IMR-90 (cell line): ENCODE measurements around the gene ADD2. TPM values are rescaled to one million over a fixed set of nuclear protein-coding genes. Genes with fewer than 3 reads are reported as not detected.

ENCODE experiments used
- ATAC-seq: fragments of 200-7000 bp; cut with Tn5 transposase; 2 replicates; pipeline ENCODE4 v1.9.1; 2020; ENCODE audit warnings: low read depth, mild to moderate bottlenecking, moderate library complexity
- BruUV-seq: library from RNA; stranded (reverse); fragments of 400-500 nt; replicated peaks from 2 replicates; lab custom pipeline; 2021; lab: Mats Ljungman, UMichigan
- CTCF ChIA-PET: fragments of 300-600 bp; formaldehyde crosslinking; extraction: SDS; loops from one replicate; lab custom pipeline; 2021; ENCODE audit warnings: antibody characterized with exemption; lab: Yijun Ruan, JAX
- POLR2A ChIA-PET: fragments of 300-600 bp; sonication (Branson Sonifier 250); formaldehyde crosslinking; loops from one replicate; lab custom pipeline; 2022; ENCODE audit warnings: antibody characterized with exemption; ENCODE audit not compliant: unreplicated experiment; lab: Charles Lee
- DNase-seq: peaks from one replicate; pipeline ENCODE4 v3.0.0; 2013
- H2AFZ ChIP-seq: replicated peaks from 2 replicates; pipeline ENCODE3; 2013; ENCODE audit warnings: low read length, mild to moderate bottlenecking; ENCODE audit not compliant: poor library complexity
- H2AK5ac ChIP-seq: 2 replicates; pipeline ENCODE4 v1.6.1; 2013; ENCODE audit warnings: low read depth, low read length, inconsistent platforms
- H2AK9ac ChIP-seq: replicated peaks from 2 replicates; pipeline ENCODE3; 2013; ENCODE audit warnings: mild to moderate bottlenecking, low read depth, low read length, moderate library complexity; ENCODE audit not compliant: poor library complexity
- H2BK120ac ChIP-seq: 2 replicates; pipeline ENCODE4 v1.6.1; 2013; ENCODE audit warnings: low read depth, low read length, inconsistent platforms
- H2BK15ac ChIP-seq: 3 replicates; pipeline ENCODE4 v1.6.1; 2013; ENCODE audit warnings: low read depth, low read length, inconsistent platforms
- H2BK20ac ChIP-seq: 2 replicates; pipeline ENCODE4 v1.6.1; 2013; ENCODE audit warnings: low read depth, mild to moderate bottlenecking, inconsistent platforms, low read length, moderate library complexity
- H2BK5ac ChIP-seq: 2 replicates; pipeline ENCODE4 v1.6.1; 2013; ENCODE audit warnings: mild to moderate bottlenecking, low read depth, low read length, inconsistent platforms; ENCODE audit not compliant: poor library complexity, severe bottlenecking
- H3K14ac ChIP-seq: replicated peaks from 2 replicates; pipeline ENCODE4 v1.6.1; 2013; ENCODE audit warnings: low read depth, low read length, inconsistent platforms
- H3K18ac ChIP-seq: 2 replicates; pipeline ENCODE4 v1.6.1; 2013; ENCODE audit warnings: low read depth, low read length, control low read depth
- H3K23ac ChIP-seq: 2 replicates; pipeline ENCODE4 v1.6.1; 2013; ENCODE audit warnings: low read depth, low read length, inconsistent platforms
- H3K27ac ChIP-seq: 2 replicates; pipeline ENCODE4 v1.5.1; 2013; ENCODE audit warnings: mild to moderate bottlenecking, control low read depth, low read length; ENCODE audit not compliant: insufficient read depth
- H3K27me3 ChIP-seq: 2 replicates; pipeline ENCODE4 v1.6.1; 2013; ENCODE audit warnings: low read length; ENCODE audit not compliant: control insufficient read depth, insufficient read depth
- H3K36me3 ChIP-seq: 2 replicates; pipeline ENCODE4 v1.6.1; 2013; ENCODE audit warnings: low read length, mixed read lengths; ENCODE audit not compliant: control insufficient read depth, insufficient read depth
- H3K4ac ChIP-seq: 2 replicates; pipeline ENCODE4 v1.6.1; 2013; ENCODE audit warnings: low read depth, low read length, inconsistent platforms
- H3K4me1 ChIP-seq: 2 replicates; pipeline ENCODE4 v1.6.1; 2013; ENCODE audit warnings: low read length, mixed read lengths; ENCODE audit not compliant: control insufficient read depth, insufficient read depth
- H3K4me2 ChIP-seq: 2 replicates; pipeline ENCODE4 v1.6.1; 2013; ENCODE audit warnings: low read depth, mild to moderate bottlenecking, control low read depth, low read length, moderate library complexity
- H3K4me3 ChIP-seq: 2 replicates; pipeline ENCODE4 v1.5.1; 2013; ENCODE audit warnings: low read depth, mild to moderate bottlenecking, control low read depth, low read length, moderate library complexity; ENCODE audit not compliant: insufficient read depth
- H3K56ac ChIP-seq: 2 replicates; pipeline ENCODE4 v1.6.1; 2013; ENCODE audit warnings: low read length, inconsistent platforms; ENCODE audit not compliant: insufficient read depth; ENCODE audit errors: extremely low read depth
- H3K79me1 ChIP-seq, 2 experiments: 2 replicates each; pipeline ENCODE4 v1.6.1; 2013; ENCODE audit warnings: low read length in 2 of 2, inconsistent platforms in 1 of 2, low read depth in 1 of 2
- H3K9ac ChIP-seq: 2 replicates; pipeline ENCODE4 v1.6.1; 2013; ENCODE audit warnings: low read depth, low read length, control low read depth
- H3K9me1 ChIP-seq: 2 replicates; pipeline ENCODE4 v1.6.1; 2013; ENCODE audit warnings: low read length, inconsistent platforms; ENCODE audit not compliant: insufficient read depth
- H3K9me3 ChIP-seq: 2 replicates; pipeline ENCODE4 v1.6.1; 2013; ENCODE audit warnings: low read length; ENCODE audit not compliant: control insufficient read depth, insufficient read depth
- H4K20me1 ChIP-seq: 2 replicates; pipeline ENCODE4 v1.6.1; 2013; ENCODE audit warnings: low read length, inconsistent platforms; ENCODE audit not compliant: insufficient read depth
- H4K5ac ChIP-seq: 2 replicates; pipeline ENCODE4 v1.6.1; 2013; ENCODE audit warnings: mild to moderate bottlenecking, low read depth, low read length, control low read depth
- H4K8ac ChIP-seq, 2 experiments: 2 replicates each; pipeline ENCODE4 v1.6.1; 2013; ENCODE audit warnings: low read depth in 2 of 2, low read length in 2 of 2, control low read depth in 1 of 2, inconsistent platforms in 1 of 2
- H4K91ac ChIP-seq: 2 replicates; pipeline ENCODE4 v1.6.1; 2013; ENCODE audit warnings: low read depth, low read length, inconsistent platforms; ENCODE audit not compliant: insufficient read depth
- CEBPB ChIP-seq: IDR thresholded peaks from 2 replicates; pipeline ENCODE4 v1.6.1; 2012; ENCODE audit warnings: low read depth, low read length, improper control_type of control experiment
- CHD1 ChIP-seq: IDR thresholded peaks from 2 replicates; pipeline ENCODE4 v1.6.1; 2012; ENCODE audit warnings: low read depth, low read length, improper control_type of control experiment
- MAFK ChIP-seq: IDR thresholded peaks from 2 replicates; pipeline ENCODE4 v1.6.1; 2012; ENCODE audit warnings: low read depth, low read length, improper control_type of control experiment
- POLR2A ChIP-seq: IDR thresholded peaks from 2 replicates; pipeline ENCODE4 v1.6.1; 2012; ENCODE audit warnings: mild to moderate bottlenecking, low read depth, low read length
- WGBS, 2 experiments: methylation state at CpG; one replicate each; pipeline versions ENCODE4 v1.1.5 to v1.1.7; 2013; ENCODE audit warnings: missing lambda C conversion rate in 2 of 2; ENCODE audit not compliant: insufficient read length in 1 of 2; ENCODE audit errors: extremely low coverage in 2 of 2; 5-methylcytosine and 5-hydroxymethylcytosine counted together
- dilution Hi-C: fragments of 300-500 bp; cut with HindIII; formaldehyde crosslinking; loops from one replicate; pipeline ENCODE4 v1.14.3; 2018; ENCODE audit warnings: low sequenced_read_pairs; ENCODE audit not compliant: unreplicated experiment
- in situ Hi-C: fragments of 300-500 bp; cut with MboI; formaldehyde crosslinking; loops from 3 replicates; pipeline ENCODE4 v1.14.3; 2019; ENCODE audit warnings: low sequenced_read_pairs, inconsistent platforms, mixed read lengths
- intact Hi-C: fragments of 100-400 bp; cut with micrococcal nuclease; formaldehyde crosslinking; loops from 2 replicates; pipeline ENCODE4 v1.10.0; 2022
- polyA plus RNA-seq, 3 experiments: library from polyadenylated mRNA; depleted of rRNA; stranded (reverse); fragments of >200 nt; gene quantifications; 2 replicates each; pipeline ENCODE4 v1.2.3, GENCODE V29; 2012; ENCODE audit warnings: low replicate concordance in 1 of 3
- total RNA-seq: library from RNA; depleted of rRNA; stranded (reverse); fragments of >200 nt; gene quantifications from 2 replicates; pipeline ENCODE4 v1.2.3, GENCODE V29; 2012
- TF ChIP-seq, protein P1 (sequence below): fragments of 150-350 bp; IDR thresholded peaks from 2 replicates; pipeline ENCODE4 v1.6.1; 2016; ENCODE audit warnings: low read depth, mild to moderate bottlenecking, low read length, moderate library complexity, borderline replicate concordance

Gene ADD2
- total and polyA plus RNA-seq, 2 of the 4 experiments (the other 2 are of a cell fraction) = not detected

DNA sequence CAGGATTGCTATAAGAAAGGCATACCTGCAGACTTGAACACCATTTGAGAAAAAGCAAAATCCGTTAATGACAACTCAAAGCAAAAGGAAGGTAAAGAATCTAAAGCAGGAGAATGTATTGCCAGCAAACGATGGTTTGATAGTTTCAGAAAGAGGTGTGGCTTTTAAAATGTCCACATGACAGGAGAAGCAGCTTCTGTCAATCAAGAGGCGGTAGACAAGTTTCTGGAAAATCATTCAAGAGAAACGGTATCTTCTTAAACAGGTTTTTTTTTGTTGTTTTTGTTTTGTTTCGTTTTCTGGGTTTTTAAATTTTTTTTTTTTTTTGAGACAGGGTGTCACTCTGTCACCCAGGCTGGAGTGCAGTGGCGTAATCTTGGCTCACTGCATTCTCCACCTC, 38.6 kb upstream of the ADD2 start:
- Histone ChIP-seq H3K56ac (no peak overlapping the region), H3K9me1 (no peaks in the 10 kb centered on the region), H2BK120ac (no peak overlapping the region), H4K8ac (no peak overlapping the region), H3K27me3 (peaks cover 6% of the 10 kb centered on the region; the same call in 1 of the 2 replicates), H3K9ac (no peak overlapping the region), H2AK5ac (no peak overlapping the region), H3K14ac (no peak overlapping the region), H3K4me2 (no peak overlapping the region), H3K79me1 (no peaks in the 10 kb centered on the region), H2BK20ac (no peak overlapping the region), H4K91ac (no peak overlapping the region), H2AK9ac (no peak overlapping the region), H3K18ac (no peak overlapping the region), H2AFZ (no peak overlapping the region), H3K36me3 (no peaks in the 10 kb centered on the region), H3K23ac (no peak overlapping the region), H3K4me1 (no peaks in the 10 kb centered on the region), H4K5ac (no peak overlapping the region), H3K9me3 (no peaks in the 10 kb centered on the region; the same call in 1 of the 2 replicates), H3K27ac (no peak overlapping the region), H3K4ac (no peak overlapping the region), H4K20me1 (no peaks in the 10 kb centered on the region), H2BK5ac (no peak overlapping the region), H2BK15ac (no peak overlapping the region), H3K4me3 (no peak overlapping the region)
- in situ Hi-C loops (no loop called here), intact Hi-C loops (no loop called here), dilution Hi-C loops (no loop called here)
- ChIA-PET POLR2A (no interaction called here), CTCF (interaction anchor here (0.7 kb wide), 1 partner anchor 141 kb away, joined by 9 read pairs; no protein-coding TSS in a partner anchor)
- ATAC-seq (no peak), DNase-seq (no peak)
- no TSS peak for BruUV-seq
- WGBS, 2 experiments = no CpG with 5 or more reads among the region's 6 CpGs
- TF ChIP-seq CEBPB = no peak
- TF ChIP-seq, protein P1, sequence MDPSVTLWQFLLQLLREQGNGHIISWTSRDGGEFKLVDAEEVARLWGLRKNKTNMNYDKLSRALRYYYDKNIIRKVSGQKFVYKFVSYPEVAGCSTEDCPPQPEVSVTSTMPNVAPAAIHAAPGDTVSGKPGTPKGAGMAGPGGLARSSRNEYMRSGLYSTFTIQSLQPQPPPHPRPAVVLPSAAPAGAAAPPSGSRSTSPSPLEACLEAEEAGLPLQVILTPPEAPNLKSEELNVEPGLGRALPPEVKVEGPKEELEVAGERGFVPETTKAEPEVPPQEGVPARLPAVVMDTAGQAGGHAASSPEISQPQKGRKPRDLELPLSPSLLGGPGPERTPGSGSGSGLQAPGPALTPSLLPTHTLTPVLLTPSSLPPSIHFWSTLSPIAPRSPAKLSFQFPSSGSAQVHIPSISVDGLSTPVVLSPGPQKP = no peak
- no peak for TF ChIP-seq POLR2A
- TF ChIP-seq MAFK = no peak
- TF ChIP-seq CHD1 = no peak
